GM23338 (cell line): ENCODE data around the gene NOTCH1. TPM values are rescaled to one million over a fixed set of nuclear protein-coding genes. Genes with fewer than 3 reads are reported as not detected.
A peak's percentile ranks its signal among the peaks of the same experiment; 100 is the strongest.

Experiments used
- ATAC-seq: fragments of 200-7000 bp; cut with Tn5 transposase; 3 replicates; pipeline ENCODE4 v1.9.1; 2020
- DNase-seq: peaks from one replicate; pipeline ENCODE4 v3.0.0-alpha.2; 2015; ENCODE audit warnings: low spot score
- H2AFZ ChIP-seq: fragments of 200-600 bp; sonication (generic); 2 replicates; pipeline ENCODE4 v1.8.0; 2016; ENCODE audit warnings: antibody characterized with exemption, mild to moderate bottlenecking, moderate library complexity
- H3F3A ChIP-seq: fragments of 200-600 bp; sonication (generic); replicated peaks from 2 replicates; pipeline ENCODE4 v1.8.0; 2017; ENCODE audit warnings: antibody characterized with exemption, mixed run types, low read depth
- H3K27ac ChIP-seq: fragments of 200-600 bp; sonication (generic); 2 replicates; pipeline ENCODE4 v1.6.1; 2016; ENCODE audit warnings: low read depth
- H3K27me3 ChIP-seq: fragments of 200-600 bp; sonication (generic); 2 replicates; pipeline ENCODE4 v1.8.0; 2016; ENCODE audit warnings: mild to moderate bottlenecking, mixed run types, moderate library complexity; ENCODE audit not compliant: insufficient read depth
- H3K36me3 ChIP-seq: fragments of 200-600 bp; sonication (generic); 2 replicates; pipeline ENCODE4 v1.8.0; 2016; ENCODE audit warnings: mild to moderate bottlenecking; ENCODE audit not compliant: insufficient read depth
- H3K4me1 ChIP-seq: fragments of 200-600 bp; sonication (generic); 2 replicates; pipeline ENCODE4 v1.8.0; 2016; ENCODE audit warnings: mild to moderate bottlenecking, moderate library complexity; ENCODE audit not compliant: insufficient read depth
- H3K4me2 ChIP-seq: fragments of 200-600 bp; sonication (generic); 2 replicates; pipeline ENCODE4 v1.7.1; 2017; ENCODE audit warnings: mixed run types
- H3K4me3 ChIP-seq: fragments of 200-600 bp; sonication (generic); 2 replicates; pipeline ENCODE4 v1.6.1; 2016; ENCODE audit warnings: mixed run types
- H3K79me2 ChIP-seq: fragments of 200-600 bp; sonication (generic); replicated peaks from 2 replicates; pipeline ENCODE4 v1.8.0; 2017; ENCODE audit warnings: mild to moderate bottlenecking; ENCODE audit not compliant: insufficient read depth
- H3K9me2 ChIP-seq: fragments of 200-600 bp; sonication (generic); 2 replicates; pipeline ENCODE4 v1.8.0; 2017; ENCODE audit not compliant: insufficient read depth
- H4K20me1 ChIP-seq: fragments of 200-600 bp; sonication (generic); replicated peaks from 2 replicates; pipeline ENCODE4 v1.8.0; 2017; ENCODE audit warnings: mild to moderate bottlenecking; ENCODE audit not compliant: insufficient read depth
- H3K27ac Mint-ChIP-seq: 2 replicates; pipeline ENCODE4 v1.8.0; 2020; ENCODE audit warnings: inconsistent platforms, mild to moderate bottlenecking, moderate library complexity, mixed read lengths
- H3K27me3 Mint-ChIP-seq: 3 replicates; pipeline ENCODE4 v1.8.0; 2022; ENCODE audit warnings: low read depth, mild to moderate bottlenecking, moderate library complexity, mixed read lengths, inconsistent platforms; ENCODE audit not compliant: insufficient read depth, poor library complexity
- H3K36me3 Mint-ChIP-seq: 3 replicates; pipeline ENCODE4 v1.8.0; 2021; ENCODE audit warnings: low read depth, mild to moderate bottlenecking, inconsistent platforms, moderate library complexity, mixed read lengths
- H3K4me1 Mint-ChIP-seq: 3 replicates; pipeline ENCODE4 v1.8.0; 2020; ENCODE audit warnings: mild to moderate bottlenecking, inconsistent platforms, mixed read lengths
- H3K4me3 Mint-ChIP-seq: 3 replicates; pipeline ENCODE4 v1.8.0; 2021; ENCODE audit warnings: moderate library complexity, mild to moderate bottlenecking, inconsistent platforms, mixed read lengths
- H3K9me3 Mint-ChIP-seq: 3 replicates; pipeline ENCODE4 v1.8.0; 2020; ENCODE audit warnings: moderate library complexity, mild to moderate bottlenecking, inconsistent platforms, mixed read lengths
- REST ChIP-seq: IDR thresholded peaks from one replicate; pipeline ENCODE4 v1.6.1; 2018; ENCODE audit warnings: antibody characterized with exemption; ENCODE audit not compliant: unreplicated experiment
- ZNF462 ChIP-seq: fragments of 250-450 bp; sonication (Bioruptor Pico); IDR thresholded peaks from 2 replicates; pipeline ENCODE4 v1.5.0; 2020; ENCODE audit warnings: mild to moderate bottlenecking, moderate library complexity
- polyA plus RNA-seq: library from polyadenylated mRNA; unstranded; fragments of >200 nt; fragmentation: Nextera tagmentation; extraction: Ambion mirVana; gene quantifications from 2 replicates; pipeline ENCODE4 v1.2.1, GENCODE V29; 2016
- total RNA-seq: library from RNA; depleted of rRNA; stranded (reverse); fragments of >200 nt; shearing (Covaris generic); gene quantifications from 2 replicates; pipeline ENCODE4 v1.2.3, GENCODE V29; 2014
- TF ChIP-seq, protein P1 (sequence below), 2 experiments: fragments of 200-600 bp in 1 of 2; sonication (generic) in 1 of 2; conservative IDR thresholded peaks; 2 replicates each; pipeline versions ENCODE4 v1.5.1 to v1.6.1; 2016 to 2017; ENCODE audit warnings: antibody characterized with exemption in 2 of 2, low read depth in 2 of 2, mild to moderate bottlenecking in 2 of 2, moderate library complexity in 1 of 2

NOTCH1 gene
- total and polyA plus RNA-seq, 2 experiments from 2014 or later, result 9.9 to 97.2 TPM

- no peak for TF ChIP-seq ZNF462 (CRISPR knock-in tag)
Observed at GRCh38 chr9:136519263-136520052, 26.4 kb downstream of the NOTCH1 start (continued).

- H3K27me3 ChIP-seq, result no peaks in the 10 kb centered on the region
- no peak overlapping the region for H3K4me3 ChIP-seq
- no peak for DNase-seq
- H4K20me1 ChIP-seq, result no peaks in the 10 kb centered on the region; the same call in 1 of the 2 replicates
- TF ChIP-seq, protein P1, sequence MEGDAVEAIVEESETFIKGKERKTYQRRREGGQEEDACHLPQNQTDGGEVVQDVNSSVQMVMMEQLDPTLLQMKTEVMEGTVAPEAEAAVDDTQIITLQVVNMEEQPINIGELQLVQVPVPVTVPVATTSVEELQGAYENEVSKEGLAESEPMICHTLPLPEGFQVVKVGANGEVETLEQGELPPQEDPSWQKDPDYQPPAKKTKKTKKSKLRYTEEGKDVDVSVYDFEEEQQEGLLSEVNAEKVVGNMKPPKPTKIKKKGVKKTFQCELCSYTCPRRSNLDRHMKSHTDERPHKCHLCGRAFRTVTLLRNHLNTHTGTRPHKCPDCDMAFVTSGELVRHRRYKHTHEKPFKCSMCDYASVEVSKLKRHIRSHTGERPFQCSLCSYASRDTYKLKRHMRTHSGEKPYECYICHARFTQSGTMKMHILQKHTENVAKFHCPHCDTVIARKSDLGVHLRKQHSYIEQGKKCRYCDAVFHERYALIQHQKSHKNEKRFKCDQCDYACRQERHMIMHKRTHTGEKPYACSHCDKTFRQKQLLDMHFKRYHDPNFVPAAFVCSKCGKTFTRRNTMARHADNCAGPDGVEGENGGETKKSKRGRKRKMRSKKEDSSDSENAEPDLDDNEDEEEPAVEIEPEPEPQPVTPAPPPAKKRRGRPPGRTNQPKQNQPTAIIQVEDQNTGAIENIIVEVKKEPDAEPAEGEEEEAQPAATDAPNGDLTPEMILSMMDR (conservative IDR thresholded peaks at IDR 0.05; ENCODE audit: low read depth in 2 of 2), result 0 out of 4 replicates have a peak, but pooled peaks of 1 of the 2 experiments have one; percentile 12
- TF ChIP-seq REST, result no peak
- Mint-ChIP-seq H3K36me3 (peaks cover 17% of the 10 kb centered on the region; the same call in 2 of the 3 replicates), H3K9me3 (no peaks in the 10 kb centered on the region), H3K4me1 (no peaks in the 10 kb centered on the region), H3K4me3 (no peak overlapping the region), H3K27ac (no peak overlapping the region), H3K27me3 (peaks cover 3% of the 10 kb centered on the region)
- no peak for ATAC-seq
- H3K27ac ChIP-seq, result no peak overlapping the region
- no peaks in the 10 kb centered on the region for H3F3A ChIP-seq
- no peak overlapping the region for H2AFZ ChIP-seq
- H3K36me3 ChIP-seq, result no peaks in the 10 kb centered on the region
- no peak overlapping the region for H3K4me2 ChIP-seq
- no peaks in the 10 kb centered on the region for H3K4me1 ChIP-seq
- H3K9me2 ChIP-seq, result no peaks in the 10 kb centered on the region
- H3K79me2 ChIP-seq, result no peaks in the 10 kb centered on the region
Observed at GRCh38 chr9:136518623-136519022, 27.2 kb downstream of the NOTCH1 start.
